ENCODE measurements around the gene NCKAP1. TPM values are rescaled to one million over a fixed set of nuclear protein-coding genes. Genes with fewer than 3 reads are reported as not detected.
"Not testable (repeated sequence)": the region's sequence is repeated elsewhere in the genome, so short reads cannot be mapped to it uniquely, and the experiment has no call there.

NCKAP1 gene
- total RNA-seq, 6 experiments from 2014 or later, result 115 to 160 (median 146) TPM

DNA sequence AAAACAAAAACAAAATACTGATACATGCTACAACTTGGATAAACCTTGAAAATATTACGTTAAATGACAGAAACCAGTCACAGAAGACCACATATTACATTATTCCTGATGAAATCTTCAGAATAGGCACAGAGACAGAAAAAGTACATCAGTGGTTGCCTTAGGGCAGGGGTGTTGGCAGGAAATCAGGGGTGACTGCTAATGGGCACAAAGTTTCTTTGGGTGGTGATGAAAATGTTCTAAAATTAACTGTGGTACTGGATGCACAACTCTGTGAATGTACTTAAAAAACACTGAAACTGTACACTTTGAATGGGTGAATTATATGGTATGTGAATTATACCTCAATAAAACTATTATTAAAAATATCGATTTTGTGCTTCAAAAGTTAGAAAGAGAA lies 16.6 kb downstream of the NCKAP1 start:
- Mint-ChIP-seq H3K4me3 (no peak overlapping the region), H3K4me1 (ENCODE audit: low read depth) (peaks cover 58% of the 10 kb centered on the region), H3K27me3 (ENCODE audit: insufficient read depth) (no peaks in the 10 kb centered on the region), H3K9me3 (no peaks in the 10 kb centered on the region), H3K36me3 (ENCODE audit: low read depth) (peaks cover 26% of the 10 kb centered on the region), H3K27ac (no peak overlapping the region)
- DNase-seq, result no peak
- TF ChIP-seq, protein P1, sequence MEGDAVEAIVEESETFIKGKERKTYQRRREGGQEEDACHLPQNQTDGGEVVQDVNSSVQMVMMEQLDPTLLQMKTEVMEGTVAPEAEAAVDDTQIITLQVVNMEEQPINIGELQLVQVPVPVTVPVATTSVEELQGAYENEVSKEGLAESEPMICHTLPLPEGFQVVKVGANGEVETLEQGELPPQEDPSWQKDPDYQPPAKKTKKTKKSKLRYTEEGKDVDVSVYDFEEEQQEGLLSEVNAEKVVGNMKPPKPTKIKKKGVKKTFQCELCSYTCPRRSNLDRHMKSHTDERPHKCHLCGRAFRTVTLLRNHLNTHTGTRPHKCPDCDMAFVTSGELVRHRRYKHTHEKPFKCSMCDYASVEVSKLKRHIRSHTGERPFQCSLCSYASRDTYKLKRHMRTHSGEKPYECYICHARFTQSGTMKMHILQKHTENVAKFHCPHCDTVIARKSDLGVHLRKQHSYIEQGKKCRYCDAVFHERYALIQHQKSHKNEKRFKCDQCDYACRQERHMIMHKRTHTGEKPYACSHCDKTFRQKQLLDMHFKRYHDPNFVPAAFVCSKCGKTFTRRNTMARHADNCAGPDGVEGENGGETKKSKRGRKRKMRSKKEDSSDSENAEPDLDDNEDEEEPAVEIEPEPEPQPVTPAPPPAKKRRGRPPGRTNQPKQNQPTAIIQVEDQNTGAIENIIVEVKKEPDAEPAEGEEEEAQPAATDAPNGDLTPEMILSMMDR (IDR thresholded peaks at IDR 0.05), result no peak

DNA sequence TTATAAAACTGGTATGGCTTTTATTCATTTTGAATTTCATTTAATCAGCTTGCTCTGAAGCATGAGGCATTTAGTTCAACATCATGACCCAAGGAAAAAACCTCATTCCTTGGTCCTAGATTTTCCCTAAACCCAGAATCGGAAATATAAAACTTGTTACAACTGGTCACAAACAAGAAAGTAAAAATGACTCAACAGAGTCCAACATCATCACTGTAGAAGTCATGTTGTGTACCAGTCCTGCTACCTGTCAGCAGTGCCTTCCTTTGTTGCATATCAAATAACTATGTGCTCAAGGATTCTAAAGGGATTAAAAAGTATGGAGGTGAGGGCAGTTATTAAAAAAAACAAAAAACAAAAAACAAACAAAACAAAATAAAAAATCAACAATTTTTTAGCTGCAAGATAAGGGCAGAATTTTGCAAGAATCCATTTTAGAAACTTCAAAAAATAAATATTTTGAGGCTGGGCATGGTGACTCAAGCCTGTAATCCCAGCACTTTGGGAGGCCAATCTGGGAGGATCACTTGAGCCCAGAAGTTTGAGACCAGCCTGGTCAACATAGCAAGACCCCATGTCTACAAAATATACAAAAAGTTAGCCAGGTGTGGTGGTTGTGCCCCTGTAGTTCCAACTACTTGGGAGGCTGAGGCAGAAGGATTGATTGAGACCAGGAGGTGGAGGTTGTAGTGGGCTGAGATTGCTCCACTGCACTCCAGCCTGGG lies 18.4 kb downstream of the NCKAP1 start:
- TF ChIP-seq, protein P1 (IDR thresholded peaks at IDR 0.05), result no peak
- H3K4me3 Mint-ChIP-seq, result no peak overlapping the region
- H3K36me3 Mint-ChIP-seq (ENCODE audit: low read depth), result peaks cover 30% of the 10 kb centered on the region
- H3K4me1 Mint-ChIP-seq (ENCODE audit: low read depth), result peaks cover 51% of the 10 kb centered on the region
- no peaks in the 10 kb centered on the region for H3K9me3 Mint-ChIP-seq
- DNase-seq, result no peak
- H3K27me3 Mint-ChIP-seq (ENCODE audit: insufficient read depth), result no peaks in the 10 kb centered on the region
- peak overlapping the region; percentile 15; the same call in 1 of the 2 replicates for H3K27ac Mint-ChIP-seq

DNA sequence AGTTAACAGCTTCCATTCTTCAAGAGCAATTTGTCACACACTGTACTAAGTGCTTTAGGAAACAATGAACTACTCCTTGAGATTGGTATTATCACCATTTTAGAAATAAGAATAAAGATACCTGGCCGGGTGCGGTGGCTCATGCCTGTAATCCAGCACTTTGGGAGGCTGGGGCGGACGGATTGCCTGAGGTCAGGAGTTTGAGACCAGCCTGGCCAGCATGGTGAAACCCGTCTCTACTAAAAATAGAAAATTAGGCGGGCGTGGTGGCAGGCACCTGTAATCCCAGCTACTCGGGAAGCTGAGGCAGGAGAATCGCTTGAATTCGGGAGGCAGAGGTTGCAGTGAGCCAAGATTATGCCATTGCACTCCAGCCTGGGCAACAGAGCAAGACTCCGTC lies 20.4 kb downstream of the NCKAP1 start:
- DNase-seq; H3K9me3 Mint-ChIP-seq; H3K27me3 Mint-ChIP-seq (ENCODE audit: insufficient read depth); H3K4me3 Mint-ChIP-seq; H3K27ac Mint-ChIP-seq: not testable (repeated sequence)
- Mint-ChIP-seq H3K36me3 (ENCODE audit: low read depth) (peaks cover 43% of the 10 kb centered on the region), H3K4me1 (ENCODE audit: low read depth) (peaks cover 51% of the 10 kb centered on the region)

DNA sequence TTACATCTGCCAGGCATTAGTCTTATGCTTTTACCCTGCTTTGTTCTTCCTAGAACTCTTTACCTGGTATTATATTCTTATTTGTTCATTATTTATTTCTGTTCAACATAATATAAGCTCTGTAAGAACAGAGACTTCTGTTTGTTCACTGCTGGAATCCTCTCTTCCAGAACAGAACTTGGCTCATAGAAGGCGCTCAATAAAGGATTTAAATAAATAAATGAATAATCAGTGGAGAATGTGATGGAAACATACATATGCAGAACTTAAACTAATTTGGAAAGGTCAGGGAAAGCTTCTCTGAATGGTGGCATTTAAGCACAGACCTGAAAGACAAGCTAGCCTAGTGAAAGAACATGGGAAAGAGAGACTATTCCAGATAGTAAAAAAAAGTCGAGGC lies 24.3 kb downstream of the NCKAP1 start:
- Mint-ChIP-seq H3K36me3 (ENCODE audit: low read depth) (peaks cover 26% of the 10 kb centered on the region), H3K4me1 (ENCODE audit: low read depth) (peaks cover 59% of the 10 kb centered on the region), H3K4me3 (no peak overlapping the region), H3K9me3 (no peaks in the 10 kb centered on the region), H3K27me3 (ENCODE audit: insufficient read depth) (no peaks in the 10 kb centered on the region; the same call in 1 of the 2 replicates), H3K27ac (no peak overlapping the region)
- DNase-seq, result no peak
- TF ChIP-seq, protein P1 (IDR thresholded peaks at IDR 0.05), result no peak

DNA sequence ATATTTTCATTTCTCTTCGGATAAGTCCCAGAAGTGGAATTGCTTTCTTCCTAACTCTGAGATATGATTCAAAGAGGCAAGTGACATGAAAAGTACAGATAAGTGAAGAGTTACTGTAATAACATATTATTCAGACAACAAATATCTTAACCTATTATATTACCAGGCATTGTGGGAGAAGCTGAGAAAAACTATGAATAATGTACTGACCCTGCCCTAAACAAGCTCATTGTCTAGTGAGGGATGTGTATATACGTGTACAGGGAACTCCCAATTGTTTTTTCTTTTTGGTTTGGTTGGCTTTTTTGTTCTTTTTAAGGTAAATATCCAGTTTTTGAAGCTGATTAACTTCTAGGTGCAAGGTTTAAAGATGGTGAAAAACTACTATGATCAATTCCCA lies 26.5 kb downstream of the NCKAP1 start:
- Mint-ChIP-seq H3K27ac (no peak overlapping the region), H3K4me3 (no peak overlapping the region), H3K27me3 (ENCODE audit: insufficient read depth) (no peaks in the 10 kb centered on the region; the same call in 1 of the 2 replicates), H3K9me3 (no peaks in the 10 kb centered on the region), H3K36me3 (ENCODE audit: low read depth) (peaks cover 24% of the 10 kb centered on the region), H3K4me1 (ENCODE audit: low read depth) (peaks cover 59% of the 10 kb centered on the region)
- TF ChIP-seq, protein P1 (IDR thresholded peaks at IDR 0.05), result no peak
- DNase-seq, result no peak

DNA sequence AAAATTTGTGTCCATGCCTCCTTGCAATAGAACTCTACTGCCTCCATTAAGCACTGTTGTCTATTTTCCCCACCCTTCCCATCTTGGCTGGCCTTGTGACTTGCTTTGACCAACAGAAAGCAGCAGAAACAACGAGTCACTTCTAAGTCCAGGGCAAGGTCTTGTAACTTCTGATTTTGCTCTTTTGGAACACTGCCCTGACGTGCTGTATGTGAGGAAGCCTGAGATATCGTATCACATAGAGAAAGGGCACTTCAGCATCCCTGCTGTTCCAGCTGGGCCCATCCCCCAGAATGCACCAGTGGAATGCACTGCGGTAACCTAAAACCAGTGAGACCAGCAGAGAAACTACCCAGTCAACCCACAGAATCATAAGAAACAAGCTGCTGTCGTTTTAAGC lies 28.1 kb downstream of the NCKAP1 start:
- Mint-ChIP-seq H3K4me1 (ENCODE audit: low read depth) (peaks cover 54% of the 10 kb centered on the region), H3K27ac (peak overlapping the region; percentile 42), H3K4me3 (no peak overlapping the region), H3K9me3 (no peaks in the 10 kb centered on the region), H3K36me3 (ENCODE audit: low read depth) (peaks cover 19% of the 10 kb centered on the region), H3K27me3 (ENCODE audit: insufficient read depth) (no peaks in the 10 kb centered on the region; the same call in 1 of the 2 replicates)
- TF ChIP-seq, protein P1 (IDR thresholded peaks at IDR 0.05), result no peak
- peak; percentile 11 for DNase-seq
